HepG2 (cell line): Measurements from ENCODE around the gene RETN. TPM values are rescaled to one million over a fixed set of nuclear protein-coding genes. Genes with fewer than 3 reads are reported as not detected.

ENCODE experiments used
- ASH2L ChIP-seq: fragments of 300-600, 200-600 bp; sonication (generic); IDR thresholded peaks from 2 replicates; pipeline ENCODE4 v1.7.0; 2017; ENCODE audit warnings: low read depth, mild to moderate bottlenecking, moderate library complexity, mixed read lengths, low read length; ENCODE audit not compliant: insufficient read length
- CTCF ChIP-seq: sonication (generic); formaldehyde crosslinking; IDR thresholded peaks from 2 replicates; pipeline ENCODE4 v1.5.0; 2020; ENCODE audit warnings: mild to moderate bottlenecking, missing genetic modification reagents, moderate library complexity
- E2F2 ChIP-seq: sonication (generic); formaldehyde crosslinking; IDR thresholded peaks from 2 replicates; pipeline ENCODE4 v1.4.0; 2020; ENCODE audit warnings: missing genetic modification reagents, borderline replicate concordance
- RERE ChIP-seq: IDR thresholded peaks from 2 replicates; pipeline ENCODE4 v1.6.1; 2016; ENCODE audit warnings: low read depth, missing genetic modification reagents, missing compliant biosample characterization
- SSRP1 ChIP-seq: IDR thresholded peaks from 2 replicates; pipeline ENCODE4 v1.6.1; 2016; ENCODE audit warnings: control low read depth
- TCF7L2 ChIP-seq: IDR thresholded peaks from 2 replicates; pipeline ENCODE4 v1.6.1; 2011; ENCODE audit warnings: mild to moderate bottlenecking, low read depth, low read length, moderate library complexity
- ZBTB38 ChIP-seq: sonication (generic); formaldehyde crosslinking; IDR thresholded peaks from 2 replicates; pipeline ENCODE4 v1.5.1; 2020; ENCODE audit warnings: mild to moderate bottlenecking, missing genetic modification reagents
- ZNF282 ChIP-seq: fragments of 450-650 bp; IDR thresholded peaks from 2 replicates; pipeline ENCODE4 v1.6.1; 2018; ENCODE audit not compliant: partially characterized antibody
- ZNF318 ChIP-seq: sonication (generic); formaldehyde crosslinking; IDR thresholded peaks from 2 replicates; pipeline ENCODE4 v1.4.0; 2020; ENCODE audit warnings: mild to moderate bottlenecking, missing genetic modification reagents
- polyA plus RNA-seq, 8 experiments: library from polyadenylated mRNA; depleted of rRNA in 3 of 8; stranded (reverse) in 7 of 8; unstranded in 1 of 8; fragments of >200 nt; fragmentation: Illumina TruSeq in 4 of 8; extraction: Trizol in 4 of 8; gene quantifications; 2 replicates each; pipeline versions ENCODE4 v1.2.1 to v1.2.3, GENCODE V29; 2011 to 2016; ENCODE audit warnings: low read depth in 4 of 8, missing spikeins in 1 of 8, mixed read lengths in 1 of 8; ENCODE audit not compliant: insufficient read depth in 1 of 8
- total RNA-seq, 5 experiments: library from RNA; depleted of rRNA; stranded (reverse); fragments of >200 nt; fragmentation: Illumina TruSeq; extraction: Trizol; gene quantifications; 2 replicates each; pipeline ENCODE4 v1.2.3, GENCODE V29; 2016; ENCODE audit warnings: low read depth in 1 of 5

Gene RETN
- total and polyA plus RNA-seq, 2 of the 13 experiments (the other 11 are each of a cell fraction or from before 2014, with no cell fraction given) = not detected

GRCh38 chr19:7680606-7681339, 11.9 kb downstream of the RETN start, which contains the start of gene TRAPPC5 (continued):
- TF ChIP-seq CTCF (peak; percentile 90), TCF7L2 (no peak), E2F2 (no peak), RERE (CRISPR knock-in tag) (no peak), ASH2L (peak; percentile 26), ZNF318 (CRISPR knock-in tag) (no peak), SSRP1 (CRISPR knock-in tag) (no peak), ZBTB38 (CRISPR knock-in tag) (peak; percentile 83), ZNF282 (no peak)
